ENCODE results near the gene ATP5ME. TPM values are rescaled to one million over a fixed set of nuclear protein-coding genes. Genes with fewer than 3 reads are reported as not detected.
A peak's percentile ranks its signal among the peaks of the same experiment; 100 is the strongest.

The ATP5ME gene
- total and polyA plus RNA-seq, 9 donors, result 241 to 722 (median 332) TPM

GRCh38 chr4:717601-718320, 43.7 kb upstream of the ATP5ME start:
- Histone ChIP-seq H3K27ac (ENCODE audit: low read length) (no peak overlapping the region), H3K9me3 (replicated peaks; ENCODE audit: control insufficient read depth, low read depth, low read length) (no peaks in the 10 kb centered on the region), H3K4me3 (ENCODE audit: low read length) (no peak overlapping the region), H3K36me3 (ENCODE audit: control insufficient read depth, insufficient read depth, low read length) (peaks cover 17% of the 10 kb centered on the region), H3K4me1 (ENCODE audit: control insufficient read depth, insufficient read depth, low read length) (peaks cover 40% of the 10 kb centered on the region), H3K27me3 (ENCODE audit: control insufficient read depth, insufficient read depth, low read length) (no peaks in the 10 kb centered on the region)
- WGBS (ENCODE audit: insufficient coverage), result 83% methylated on average over 25 of the region's 34 CpGs
- no peak for DNase-seq

- no peaks in the 10 kb centered on the region for H3K27me3 ChIP-seq (ENCODE audit: control insufficient read depth, insufficient read depth, low read length)
- H3K9me3 ChIP-seq (replicated peaks; ENCODE audit: control insufficient read depth, low read depth, low read length), result no peaks in the 10 kb centered on the region
- peaks cover 20% of the 10 kb centered on the region for H3K36me3 ChIP-seq (ENCODE audit: control insufficient read depth, insufficient read depth, low read length)
- WGBS (ENCODE audit: insufficient coverage), result 93% methylated on average over 18 of the region's 18 CpGs
- H3K27ac ChIP-seq (ENCODE audit: low read length), result no peak overlapping the region
- peaks cover 21% of the 10 kb centered on the region for H3K4me1 ChIP-seq (ENCODE audit: control insufficient read depth, insufficient read depth, low read length)
- DNase-seq, result no peak
- no peak overlapping the region for H3K4me3 ChIP-seq (ENCODE audit: low read length)
These were observed 40.0 kb upstream of the ATP5ME start for GRCh38 chr4:714087-714486.

- peaks cover 21% of the 10 kb centered on the region for H3K4me1 ChIP-seq (ENCODE audit: control insufficient read depth, insufficient read depth, low read length)
- no peak for DNase-seq
- H3K4me3 ChIP-seq (ENCODE audit: low read length), result no peak overlapping the region
- no peaks in the 10 kb centered on the region for H3K9me3 ChIP-seq (replicated peaks; ENCODE audit: control insufficient read depth, low read depth, low read length)
- H3K27ac ChIP-seq (ENCODE audit: low read length), result no peak overlapping the region
- peaks cover 25% of the 10 kb centered on the region for H3K36me3 ChIP-seq (ENCODE audit: control insufficient read depth, insufficient read depth, low read length)
- no peaks in the 10 kb centered on the region for H3K27me3 ChIP-seq (ENCODE audit: control insufficient read depth, insufficient read depth, low read length)
- WGBS (ENCODE audit: insufficient coverage), result 81% methylated on average over 5 of the region's 9 CpGs
These were observed 39.0 kb upstream of the ATP5ME start for GRCh38 chr4:712916-713632.

- WGBS (ENCODE audit: insufficient coverage), result no CpG with 5 or more reads among the region's 3 CpGs
- Histone ChIP-seq H3K27me3 (ENCODE audit: control insufficient read depth, insufficient read depth, low read length) (no peaks in the 10 kb centered on the region), H3K27ac (ENCODE audit: low read length) (no peak overlapping the region), H3K9me3 (replicated peaks; ENCODE audit: control insufficient read depth, low read depth, low read length) (no peaks in the 10 kb centered on the region), H3K4me3 (ENCODE audit: low read length) (no peak overlapping the region), H3K36me3 (ENCODE audit: control insufficient read depth, insufficient read depth, low read length) (peaks cover 25% of the 10 kb centered on the region), H3K4me1 (ENCODE audit: control insufficient read depth, insufficient read depth, low read length) (peaks cover 22% of the 10 kb centered on the region)
- no peak for DNase-seq
These were observed 38.0 kb upstream of the ATP5ME start for GRCh38 chr4:712093-712492.

- H3K9me3 ChIP-seq (replicated peaks; ENCODE audit: control insufficient read depth, low read depth, low read length), result no peaks in the 10 kb centered on the region
- peaks cover 26% of the 10 kb centered on the region for H3K4me1 ChIP-seq (ENCODE audit: control insufficient read depth, insufficient read depth, low read length)
- H3K4me3 ChIP-seq (ENCODE audit: low read length), result no peak overlapping the region
- 73% methylated on average over 7 of the region's 13 CpGs for WGBS (ENCODE audit: insufficient coverage)
- no peak for DNase-seq
- H3K27ac ChIP-seq (ENCODE audit: low read length), result no peak overlapping the region
- no peaks in the 10 kb centered on the region for H3K27me3 ChIP-seq (ENCODE audit: control insufficient read depth, insufficient read depth, low read length)
- H3K36me3 ChIP-seq (ENCODE audit: control insufficient read depth, insufficient read depth, low read length), result peaks cover 25% of the 10 kb centered on the region
These were observed 36.8 kb upstream of the ATP5ME start for GRCh38 chr4:710916-711315.

GRCh38 chr4:710116-710515, 36.0 kb upstream of the ATP5ME start:
- H3K36me3 ChIP-seq (ENCODE audit: control insufficient read depth, insufficient read depth, low read length), result peaks cover 25% of the 10 kb centered on the region
- no peak for DNase-seq
- H3K27me3 ChIP-seq (ENCODE audit: control insufficient read depth, insufficient read depth, low read length), result no peaks in the 10 kb centered on the region
- peaks cover 29% of the 10 kb centered on the region for H3K4me1 ChIP-seq (ENCODE audit: control insufficient read depth, insufficient read depth, low read length)
- H3K27ac ChIP-seq (ENCODE audit: low read length), result no peak overlapping the region
- no peaks in the 10 kb centered on the region for H3K9me3 ChIP-seq (replicated peaks; ENCODE audit: control insufficient read depth, low read depth, low read length)
- WGBS (ENCODE audit: insufficient coverage), result 77% methylated on average over 8 of the region's 9 CpGs
- H3K4me3 ChIP-seq (ENCODE audit: low read length), result no peak overlapping the region

GRCh38 chr4:709348-709747, 35.3 kb upstream of the ATP5ME start:
- H3K4me1 ChIP-seq (ENCODE audit: control insufficient read depth, insufficient read depth, low read length), result peaks cover 32% of the 10 kb centered on the region
- no peaks in the 10 kb centered on the region for H3K27me3 ChIP-seq (ENCODE audit: control insufficient read depth, insufficient read depth, low read length)
- peaks cover 22% of the 10 kb centered on the region for H3K36me3 ChIP-seq (ENCODE audit: control insufficient read depth, insufficient read depth, low read length)
- no peak overlapping the region for H3K27ac ChIP-seq (ENCODE audit: low read length)
- WGBS (ENCODE audit: insufficient coverage), result 83% methylated on average over 5 of the region's 6 CpGs
- no peak for DNase-seq
- no peak overlapping the region for H3K4me3 ChIP-seq (ENCODE audit: low read length)
- no peaks in the 10 kb centered on the region for H3K9me3 ChIP-seq (replicated peaks; ENCODE audit: control insufficient read depth, low read depth, low read length)

- peaks cover 32% of the 10 kb centered on the region for H3K4me1 ChIP-seq (ENCODE audit: control insufficient read depth, insufficient read depth, low read length)
- no CpG with 5 or more reads among the region's 6 CpGs for WGBS (ENCODE audit: insufficient coverage)
- no peaks in the 10 kb centered on the region for H3K9me3 ChIP-seq (replicated peaks; ENCODE audit: control insufficient read depth, low read depth, low read length)
- DNase-seq, result no peak
- no peaks in the 10 kb centered on the region for H3K27me3 ChIP-seq (ENCODE audit: control insufficient read depth, insufficient read depth, low read length)
- H3K27ac ChIP-seq (ENCODE audit: low read length), result no peak overlapping the region
- peaks cover 17% of the 10 kb centered on the region for H3K36me3 ChIP-seq (ENCODE audit: control insufficient read depth, insufficient read depth, low read length)
- no peak overlapping the region for H3K4me3 ChIP-seq (ENCODE audit: low read length)
These were observed 34.5 kb upstream of the ATP5ME start for GRCh38 chr4:708631-708933.

GRCh38 chr4:707929-708630, 34.0 kb upstream of the ATP5ME start:
- DNase-seq, result no peak
- H3K36me3 ChIP-seq (ENCODE audit: control insufficient read depth, insufficient read depth, low read length), result peaks cover 13% of the 10 kb centered on the region
- no peaks in the 10 kb centered on the region for H3K27me3 ChIP-seq (ENCODE audit: control insufficient read depth, insufficient read depth, low read length)
- H3K27ac ChIP-seq (ENCODE audit: low read length), result no peak overlapping the region
- H3K9me3 ChIP-seq (replicated peaks; ENCODE audit: control insufficient read depth, low read depth, low read length), result no peaks in the 10 kb centered on the region
- no peak overlapping the region for H3K4me3 ChIP-seq (ENCODE audit: low read length)
- 87% methylated on average over 10 of the region's 11 CpGs for WGBS (ENCODE audit: insufficient coverage)
- H3K4me1 ChIP-seq (ENCODE audit: control insufficient read depth, insufficient read depth, low read length), result peaks cover 32% of the 10 kb centered on the region

GRCh38 chr4:706834-707598, 32.9 kb upstream of the ATP5ME start:
- peaks cover 12% of the 10 kb centered on the region for H3K36me3 ChIP-seq (ENCODE audit: control insufficient read depth, insufficient read depth, low read length)
- DNase-seq, result no peak
- H3K27ac ChIP-seq (ENCODE audit: low read length), result no peak overlapping the region
- peaks cover 2% of the 10 kb centered on the region for H3K27me3 ChIP-seq (ENCODE audit: control insufficient read depth, insufficient read depth, low read length)
- H3K9me3 ChIP-seq (replicated peaks; ENCODE audit: control insufficient read depth, low read depth, low read length), result no peaks in the 10 kb centered on the region
- peaks cover 32% of the 10 kb centered on the region for H3K4me1 ChIP-seq (ENCODE audit: control insufficient read depth, insufficient read depth, low read length)
- 68% methylated on average over 21 of the region's 21 CpGs for WGBS (ENCODE audit: insufficient coverage)
- peak overlapping the region; percentile 89 for H3K4me3 ChIP-seq (ENCODE audit: low read length)

All from muscle of leg (tissue), 11 donors.